ENCODE data around the gene SAMD14.

GRCh38 chr17:50108556-50108955 is 21.4 kb downstream of the SAMD14 start:
- TF ChIP-seq CTCF (IDR thresholded peaks at IDR 0.05) (no peak), POLR2A (IDR thresholded peaks at IDR 0.05) (no peak), EP300 (IDR thresholded peaks at IDR 0.05) (no peak)

All from ovary (tissue), 3 donors.